GM12892 (cell line): ENCODE data around the gene NANS.

Source experiments
- POLR2A ChIP-seq: IDR thresholded peaks from 2 replicates; pipeline ENCODE4 v1.6.1; 2011; ENCODE audit warnings: low read depth, low read length, control low read depth
- POLR2AphosphoS5 ChIP-seq: IDR thresholded peaks from 2 replicates; pipeline ENCODE4 v1.6.1; 2011; ENCODE audit warnings: low read depth, low read length, control low read depth
- TAF1 ChIP-seq: IDR thresholded peaks from 2 replicates; pipeline ENCODE4 v1.6.1; 2011; ENCODE audit warnings: low read depth, mild to moderate bottlenecking, control low read depth, low read length, borderline replicate concordance

GRCh38 chr9:98083061-98083501 is 26.5 kb downstream of the NANS start:
- TF ChIP-seq POLR2AphosphoS5 (no peak), TAF1 (no peak), POLR2A (no peak)
